ENCODE data around the gene CELSR1.

GRCh38 chr22:46360891-46361290 lies 176.5 kb downstream of the CELSR1 start:
- TF ChIP-seq CTCF (IDR thresholded peaks at IDR 0.05; ENCODE audit: insufficient read depth, low read length) (no peak), GABPA (IDR thresholded peaks at IDR 0.05; ENCODE audit: low read depth) (no peak), POLR2AphosphoS5 (IDR thresholded peaks at IDR 0.05; ENCODE audit: low read depth) (no peak), REST (IDR thresholded peaks at IDR 0.05; ENCODE audit: insufficient replicate concordance, low read depth) (no peak), SPI1 (IDR thresholded peaks at IDR 0.05; ENCODE audit: borderline replicate concordance, low read depth) (no peak)
